Omental fat pad (tissue), 4 donors: Measurements from ENCODE around the gene SNTB2. TPM values are rescaled to one million over a fixed set of nuclear protein-coding genes. Genes with fewer than 3 reads are reported as not detected.

ENCODE experiments used
- ATAC-seq: fragments of 150-250 bp; one replicate; pipeline ENCODE4 v1.9.1; 2016; ENCODE audit warnings: mild to moderate bottlenecking, moderate library complexity; ENCODE audit not compliant: low FRiP score
- DNase-seq: peaks from one replicate; pipeline ENCODE4 v3.0.0-alpha.2; 2019; ENCODE audit warnings: low spot score
- total RNA-seq, 4 donors: library from RNA; depleted of rRNA; stranded (reverse); fragments of >200 nt; gene quantifications; one replicate each; pipeline ENCODE4 v1.1.0, GENCODE V29; 2016
- TF ChIP-seq, protein P1 (sequence below), 3 donors: fragments of 450-650 bp; IDR thresholded peaks; one replicate each; pipeline ENCODE4 v1.5.1; 2016 to 2017; ENCODE audit warnings: antibody characterized with exemption in 3 of 3, mild to moderate bottlenecking in 3 of 3, moderate library complexity in 2 of 3

The SNTB2 gene
- total RNA-seq, 4 donors from 2014 or later, result 49.7 to 80.9 (median 59.3) TPM

DNA sequence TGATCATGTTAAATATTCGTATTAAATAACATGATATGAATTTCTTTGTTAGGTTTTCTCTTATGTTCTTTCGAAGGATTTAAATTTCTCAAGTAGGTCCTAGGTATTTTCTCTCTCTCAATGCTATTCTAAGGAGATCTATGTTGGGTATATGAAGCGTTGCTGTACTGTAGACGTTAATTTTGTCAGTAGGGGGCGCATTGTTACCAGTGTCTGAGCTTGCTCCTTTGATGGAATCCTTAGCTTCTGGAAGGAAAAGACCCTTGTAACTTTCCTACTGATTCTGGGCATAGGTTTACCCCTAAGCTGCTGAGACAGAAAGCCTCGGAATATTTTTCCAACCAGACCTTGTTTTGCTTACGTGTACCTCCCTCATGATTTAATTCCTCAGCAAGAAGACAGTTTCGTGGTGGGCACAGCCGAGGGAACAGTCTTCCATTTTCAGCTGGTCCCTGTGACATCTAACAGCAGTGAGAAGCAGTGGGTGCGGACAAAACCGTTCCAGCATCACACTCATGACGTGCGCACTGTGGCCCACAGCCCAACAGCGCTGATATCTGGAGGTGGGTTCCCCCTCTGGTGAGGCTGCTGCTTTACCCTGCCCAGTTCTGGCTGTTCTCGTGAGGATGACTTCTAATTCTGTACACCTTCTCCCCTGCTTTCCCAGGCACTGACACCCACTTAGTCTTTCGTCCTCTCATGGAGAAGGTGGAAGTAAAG, 36.7 kb upstream of the SNTB2 start:
- ATAC-seq (no peak), DNase-seq (no peak)
- TF ChIP-seq, protein P1, sequence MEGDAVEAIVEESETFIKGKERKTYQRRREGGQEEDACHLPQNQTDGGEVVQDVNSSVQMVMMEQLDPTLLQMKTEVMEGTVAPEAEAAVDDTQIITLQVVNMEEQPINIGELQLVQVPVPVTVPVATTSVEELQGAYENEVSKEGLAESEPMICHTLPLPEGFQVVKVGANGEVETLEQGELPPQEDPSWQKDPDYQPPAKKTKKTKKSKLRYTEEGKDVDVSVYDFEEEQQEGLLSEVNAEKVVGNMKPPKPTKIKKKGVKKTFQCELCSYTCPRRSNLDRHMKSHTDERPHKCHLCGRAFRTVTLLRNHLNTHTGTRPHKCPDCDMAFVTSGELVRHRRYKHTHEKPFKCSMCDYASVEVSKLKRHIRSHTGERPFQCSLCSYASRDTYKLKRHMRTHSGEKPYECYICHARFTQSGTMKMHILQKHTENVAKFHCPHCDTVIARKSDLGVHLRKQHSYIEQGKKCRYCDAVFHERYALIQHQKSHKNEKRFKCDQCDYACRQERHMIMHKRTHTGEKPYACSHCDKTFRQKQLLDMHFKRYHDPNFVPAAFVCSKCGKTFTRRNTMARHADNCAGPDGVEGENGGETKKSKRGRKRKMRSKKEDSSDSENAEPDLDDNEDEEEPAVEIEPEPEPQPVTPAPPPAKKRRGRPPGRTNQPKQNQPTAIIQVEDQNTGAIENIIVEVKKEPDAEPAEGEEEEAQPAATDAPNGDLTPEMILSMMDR (IDR thresholded peaks at IDR 0.05), result no peak

DNA sequence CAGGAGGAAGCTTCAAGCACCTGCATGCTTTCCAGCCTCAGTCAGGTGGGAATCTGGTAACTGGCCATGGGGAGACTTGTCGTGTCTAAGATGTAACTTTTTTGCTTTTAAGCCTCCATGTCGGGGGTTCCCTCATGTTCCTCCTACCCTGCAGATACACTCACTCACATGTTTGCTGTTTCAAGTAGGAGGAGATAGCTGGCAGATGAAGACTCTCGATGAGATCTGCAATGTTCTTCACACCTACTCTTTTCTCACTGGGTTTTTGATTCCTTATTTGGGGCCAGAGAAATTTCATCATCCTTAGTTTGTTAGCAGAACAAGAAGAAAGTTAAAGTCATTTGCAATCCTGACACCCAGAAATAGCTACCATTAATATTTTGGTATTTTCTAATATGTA, 29.8 kb upstream of the SNTB2 start:
- TF ChIP-seq, protein P1 (IDR thresholded peaks at IDR 0.05), result no peak
- no peak for ATAC-seq
- no peak for DNase-seq

DNA sequence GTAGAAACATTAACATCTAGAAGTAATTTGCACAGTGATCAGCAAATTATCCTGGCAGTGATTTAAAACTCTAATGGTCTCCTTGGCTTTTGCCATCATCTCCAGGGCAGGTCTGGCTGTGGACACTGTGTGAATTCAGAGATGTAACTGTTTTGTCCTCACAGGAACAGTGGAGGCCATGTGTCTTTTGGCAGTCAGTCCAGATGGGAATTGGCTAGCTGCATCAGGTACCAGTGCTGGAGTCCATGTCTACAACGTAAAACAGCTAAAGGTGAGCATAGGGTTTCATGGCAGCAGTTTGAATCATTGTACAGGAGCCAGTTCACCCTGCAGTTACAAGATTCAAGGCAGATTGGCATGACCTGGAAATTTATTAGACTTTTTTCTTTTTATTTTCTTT, 26.8 kb upstream of the SNTB2 start:
- ATAC-seq (no peak), DNase-seq (no peak)
- TF ChIP-seq, protein P1 (IDR thresholded peaks at IDR 0.05), result no peak

DNA sequence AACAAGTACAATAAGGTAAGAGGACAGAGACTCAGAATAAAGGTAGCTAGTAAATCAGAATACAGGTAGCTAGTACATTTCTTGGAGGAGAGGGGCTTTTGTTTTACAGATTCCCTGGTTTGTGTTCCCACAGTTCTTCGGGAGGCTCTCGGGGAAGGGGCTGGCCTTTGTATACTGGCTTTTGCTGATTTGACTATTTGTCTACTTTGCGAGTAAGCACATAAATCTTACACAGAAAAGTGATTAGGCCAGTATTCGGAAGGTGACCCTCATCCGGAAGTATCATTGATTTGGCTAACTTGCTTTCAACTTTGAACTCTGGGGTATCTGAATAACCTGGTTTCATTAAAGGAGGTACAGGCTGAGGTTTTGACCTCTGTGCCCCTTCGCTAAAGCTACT, 21.4 kb upstream of the SNTB2 start:
- ATAC-seq, result no peak
- no peak for DNase-seq
- TF ChIP-seq, protein P1 (IDR thresholded peaks at IDR 0.05), result no peak

DNA sequence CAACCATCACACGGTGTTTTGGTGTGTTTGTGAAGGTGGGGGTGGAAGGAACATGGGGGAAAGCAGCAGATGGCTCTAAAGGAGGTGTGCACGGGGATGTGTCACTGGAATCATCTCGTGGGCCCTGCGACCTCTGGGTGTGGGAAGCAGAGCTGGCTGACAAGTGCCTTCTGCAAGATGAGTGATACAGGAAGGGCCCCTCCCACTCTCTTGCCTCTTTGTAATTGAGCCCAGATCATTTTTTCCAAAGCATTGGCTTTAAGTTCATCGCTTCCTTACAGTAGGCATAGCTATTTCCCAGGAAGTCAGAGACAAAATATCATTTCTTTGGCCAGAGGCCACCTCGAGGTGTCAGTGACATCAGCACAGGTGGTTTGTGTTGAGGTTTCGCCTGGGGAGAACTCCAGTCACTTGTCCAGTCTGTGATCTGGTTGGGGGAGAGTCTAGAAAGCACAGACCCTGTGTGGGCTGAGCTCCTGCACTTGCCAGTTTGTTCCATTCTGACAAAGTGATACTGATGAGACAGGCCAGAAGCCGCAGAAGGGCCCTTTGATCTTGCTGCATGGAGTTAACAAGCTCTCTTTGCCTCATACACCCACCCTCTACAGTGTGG, 20.6 kb upstream of the SNTB2 start:
- no peak for DNase-seq
- TF ChIP-seq, protein P1 (IDR thresholded peaks at IDR 0.05), result no peak
- no peak for ATAC-seq

DNA sequence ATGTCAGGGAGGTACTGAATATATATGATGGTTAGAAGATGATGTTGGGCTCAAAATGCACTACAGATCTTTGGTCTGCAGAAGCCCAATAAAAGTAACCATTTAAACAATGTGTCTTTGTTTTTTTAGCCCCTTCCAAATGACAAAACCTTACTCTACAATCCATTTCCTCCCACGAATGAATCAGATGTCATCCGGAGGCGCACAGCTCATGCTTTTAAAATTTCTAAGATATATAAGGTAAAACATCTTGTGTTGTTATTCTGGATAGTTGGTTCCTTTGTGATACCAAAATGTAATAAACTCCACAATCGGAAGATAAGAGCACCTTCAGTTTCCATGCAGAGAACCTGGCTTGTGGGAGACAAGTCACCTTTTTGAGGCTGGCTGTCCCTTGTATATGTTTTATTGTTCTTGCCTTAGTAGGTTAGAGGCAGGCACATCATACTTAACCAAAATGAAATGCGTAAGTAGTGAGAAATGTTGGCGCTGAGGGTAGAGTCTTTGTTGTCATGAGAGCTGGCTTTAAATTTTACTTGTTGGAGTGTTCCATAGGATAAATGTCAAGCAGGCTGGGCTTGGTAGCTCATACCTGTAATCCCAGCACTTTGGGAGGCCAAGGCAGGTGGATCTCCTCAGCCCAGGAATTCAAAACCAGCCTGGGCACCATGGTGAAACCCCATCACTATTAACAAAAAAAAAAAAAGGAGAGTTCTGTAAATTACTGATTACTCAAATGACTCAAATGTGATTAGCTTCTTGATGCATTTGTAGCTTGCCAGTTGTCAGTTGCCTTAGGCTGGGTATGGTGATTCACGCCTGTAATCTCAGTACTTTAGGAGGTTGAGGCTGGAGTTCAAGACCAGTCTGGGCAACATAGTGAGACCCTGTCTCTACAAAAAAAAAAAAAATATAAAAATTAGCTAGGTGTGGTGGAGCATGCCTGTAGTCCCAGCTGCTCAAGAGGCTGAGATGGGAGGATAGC, 19.7 kb upstream of the SNTB2 start:
- DNase-seq (no peak), ATAC-seq (no peak)
- TF ChIP-seq, protein P1 (IDR thresholded peaks at IDR 0.05), result no peak
